Testis (tissue), 3 donors: ENCODE data around the gene NOC2L. TPM values are rescaled to one million over a fixed set of nuclear protein-coding genes. Genes with fewer than 3 reads are reported as not detected.

Source experiments
- DNase-seq: peaks from one replicate; pipeline ENCODE4 v3.0.0-alpha.2; 2019
- H3K27ac ChIP-seq, 2 donors: fragments of 200-600 bp; sonication (generic); one replicate each; pipeline ENCODE4 v1.5.1; 2019
- H3K27me3 ChIP-seq: fragments of 200-600 bp; sonication (generic); one replicate; pipeline ENCODE4 v1.5.1; 2019
- H3K36me3 ChIP-seq: fragments of 200-600 bp; sonication (generic); one replicate; pipeline ENCODE4 v1.5.1; 2017; ENCODE audit warnings: low read depth; ENCODE audit errors: missing control alignments
- H3K4me1 ChIP-seq: fragments of 200-600 bp; sonication (generic); one replicate; pipeline ENCODE4 v1.5.1; 2019
- H3K4me3 ChIP-seq, 2 donors: fragments of 200-600 bp; sonication (generic); one replicate each; pipeline ENCODE4 v1.5.1; 2017 to 2019
- H3K9me3 ChIP-seq: fragments of 200-600 bp; sonication (generic); one replicate; pipeline ENCODE4 v1.5.1; 2017
- CTCF ChIP-seq, 3 experiments: fragments of 450-650 bp in 2 of 3; fragments of 200-600 bp in 1 of 3; sonication (generic) in 1 of 3; IDR thresholded peaks; one replicate each; pipeline ENCODE4 v1.5.1; 2016 to 2019; ENCODE audit warnings: antibody characterized with exemption in 3 of 3, mild to moderate bottlenecking in 2 of 3, moderate library complexity in 1 of 3
- POLR2A ChIP-seq: fragments of 450-650 bp; IDR thresholded peaks from one replicate; pipeline ENCODE4 v1.6.1; 2017; ENCODE audit warnings: antibody characterized with exemption, mild to moderate bottlenecking, moderate library complexity
- WGBS, 2 donors: methylation state at CpG; one replicate each; pipeline ENCODE4 v1.1.5; 2018; 5-methylcytosine and 5-hydroxymethylcytosine counted together
- intact Hi-C: fragments of 100-400 bp; cut with DNase I; formaldehyde crosslinking; loops from one replicate; pipeline ENCODE4 v1.15.1; 2023; ENCODE audit warnings: low total_unique reads
- polyA plus RNA-seq: library from polyadenylated mRNA; stranded (reverse); fragments of 350-450 nt; fragmentation: Illumina TruSeq; extraction: RNeasy Lipid Tissue Mini Kit (QIAGEN cat#74804); gene quantifications from one replicate; pipeline ENCODE4 v1.2.3, GENCODE V29; 2014; ENCODE audit warnings: low read depth, low replicate concordance; ENCODE audit not compliant: insufficient read depth
- total RNA-seq, 2 donors: library from RNA; depleted of rRNA; stranded (reverse); fragments of >200 nt; gene quantifications; one replicate each; pipeline ENCODE4 v1.2.3, GENCODE V29; 2016

NOC2L gene
- total and polyA plus RNA-seq, 3 donors from 2014 or later = 78.3 to 94.0 (median 82.5) TPM

GRCh38 chr1:942411-942821 lies 16.6 kb downstream of the NOC2L start:
- no peak for DNase-seq
- Histone ChIP-seq H3K4me3 (peak overlapping the region; percentile 0 to 36), H3K9me3 (no peaks in the 10 kb centered on the region), H3K27me3 (no peaks in the 10 kb centered on the region), H3K27ac (peak overlapping the region; percentile 63 to 76), H3K36me3 (no peaks in the 10 kb centered on the region), H3K4me1 (peaks cover 24% of the 10 kb centered on the region)
- TF ChIP-seq CTCF (IDR thresholded peaks at IDR 0.05) (no peak), POLR2A (no peak)
- intact Hi-C loops = no loop called here
- 0% methylated on average over 5 to 20 of the region's 48 CpGs for WGBS, 2 donors

- no peak for TF ChIP-seq CTCF (IDR thresholded peaks at IDR 0.05)
- no peak for TF ChIP-seq POLR2A
- Histone ChIP-seq H3K36me3 (no peaks in the 10 kb centered on the region), H3K27ac (peak overlapping the region; percentile 24 to 76), H3K4me3 (peak overlapping the region; percentile 0 to 36), H3K27me3 (no peaks in the 10 kb centered on the region), H3K4me1 (peaks cover 24% of the 10 kb centered on the region), H3K9me3 (no peaks in the 10 kb centered on the region)
- 0% methylated on average over 54 of the region's 98 CpGs; no CpG with 5 or more reads in 1 of the 2 donors for WGBS, 2 donors
- DNase-seq = peak; percentile 77
- intact Hi-C loops = no loop called here
Observed at GRCh38 chr1:941588-942383, 17.3 kb downstream of the NOC2L start.

GRCh38 chr1:941015-941587 lies 18.0 kb downstream of the NOC2L start:
- Histone ChIP-seq H3K27ac (peak overlapping the region in 1 of 2 donors; percentile 39), H3K4me1 (peaks cover 24% of the 10 kb centered on the region), H3K36me3 (no peaks in the 10 kb centered on the region), H3K27me3 (no peaks in the 10 kb centered on the region), H3K9me3 (no peaks in the 10 kb centered on the region), H3K4me3 (peak overlapping the region; percentile 0 to 36)
- 0 to 7% methylated on average over 2 to 34 of the region's 36 CpGs for WGBS, 2 donors
- TF ChIP-seq POLR2A (no peak), CTCF (IDR thresholded peaks at IDR 0.05) (no peak)
- intact Hi-C loops = no loop called here
- no peak for DNase-seq

DNA sequence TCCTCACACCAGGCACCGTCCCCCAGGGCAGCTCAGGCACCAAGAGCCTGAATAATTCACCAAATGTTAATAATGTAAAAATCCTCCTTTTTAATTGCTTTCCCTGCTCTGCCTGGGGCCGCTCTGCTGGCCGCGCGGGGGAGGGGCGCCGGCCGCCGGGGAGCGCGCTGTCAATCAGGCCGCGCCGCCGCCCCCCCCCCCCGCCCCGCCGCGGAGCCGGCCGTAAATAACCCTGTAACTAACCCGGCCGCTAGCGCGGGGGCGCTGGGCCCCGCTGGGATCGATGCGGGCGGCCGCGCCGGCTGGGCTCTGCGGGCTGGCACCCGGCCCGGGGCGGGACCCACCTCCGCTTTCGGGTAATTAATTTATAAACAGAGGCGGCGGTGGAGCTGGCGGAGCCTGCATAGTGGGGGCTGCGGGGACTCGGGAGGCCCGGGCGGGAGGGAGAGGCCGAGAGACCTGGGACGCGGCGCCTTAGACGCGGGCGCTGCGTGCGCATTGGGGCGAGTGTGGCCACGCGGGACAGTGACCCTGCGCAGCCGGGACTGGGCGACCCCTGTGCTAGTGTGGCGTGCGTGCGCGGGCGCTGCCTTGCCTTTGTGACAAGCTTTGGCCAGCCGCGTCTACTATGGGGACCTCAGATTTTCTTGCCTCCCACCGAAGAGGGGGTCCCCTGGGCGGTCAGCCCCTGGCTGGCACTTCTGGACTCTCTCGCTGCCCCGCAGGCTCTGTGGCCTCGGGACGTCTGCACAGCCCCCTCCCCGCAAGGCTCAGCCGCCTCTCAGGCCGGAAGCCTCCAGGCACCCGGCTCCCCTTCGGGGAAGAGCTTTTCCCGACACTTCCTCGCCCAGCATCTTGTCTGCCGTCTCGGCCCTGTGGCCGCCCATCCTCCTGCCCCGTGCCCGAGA lies 18.7 kb downstream of the NOC2L start:
- Histone ChIP-seq H3K27me3 (no peaks in the 10 kb centered on the region), H3K4me3 (peak overlapping the region in 1 of 2 donors; percentile 0), H3K36me3 (no peaks in the 10 kb centered on the region), H3K27ac (peak overlapping the region in 1 of 2 donors; percentile 39), H3K4me1 (peaks cover 31% of the 10 kb centered on the region), H3K9me3 (no peaks in the 10 kb centered on the region)
- no peak for TF ChIP-seq POLR2A
- no peak for TF ChIP-seq CTCF (IDR thresholded peaks at IDR 0.05)
- 0% methylated on average over 28 to 79 of the region's 86 CpGs for WGBS, 2 donors
- intact Hi-C loops = no loop called here
- DNase-seq = peak; percentile 79
